Endothelial cell of umbilical vein (primary cell): Measurements from ENCODE around the gene AKNA. TPM values are rescaled to one million over a fixed set of nuclear protein-coding genes. Genes with fewer than 3 reads are reported as not detected.

Experiments used
- BruUV-seq: library from RNA; stranded (reverse); fragments of 400-500 nt; replicated peaks from 2 replicates; lab custom pipeline; 2021; lab: Mats Ljungman, UMichigan
- CTCF ChIA-PET: fragments of 300-600, 350-600 bp; sonication (Branson Sonifier 250); formaldehyde crosslinking; loops from one replicate; lab custom pipeline; 2021; ENCODE audit warnings: antibody characterized with exemption, inconsistent platforms; lab: Charles Lee
- POLR2A ChIA-PET: fragments of 300-600, 350-600 bp; sonication (Branson Sonifier 250); formaldehyde crosslinking; loops from one replicate; lab custom pipeline; 2021; ENCODE audit warnings: antibody characterized with exemption, inconsistent platforms; lab: Charles Lee
- DNase-seq: peaks from one replicate; pipeline ENCODE4 v3.0.0-alpha.2; 2011; ENCODE audit warnings: low read depth, low spot score
- FAIRE-seq: peaks from 2 replicates; lab custom pipeline; 2011; peaks lifted over from hg19 to GRCh38; lab: Jason Lieb, UNC
- H2AFZ ChIP-seq: 2 replicates; pipeline ENCODE4 v1.6.0; 2012; ENCODE audit warnings: low read depth, low read length, control low read depth, inconsistent platforms
- H3K27ac ChIP-seq: 2 replicates; pipeline ENCODE4 v1.5.1; 2011; ENCODE audit warnings: low read depth, mild to moderate bottlenecking, control low read depth, low read length, moderate library complexity; ENCODE audit not compliant: insufficient read depth
- H3K27me3 ChIP-seq, 2 experiments: 2 replicates each; pipeline versions ENCODE4 v1.6.0 to v1.6.1; 2011; ENCODE audit warnings: low read length in 2 of 2, mixed read lengths in 1 of 2; ENCODE audit not compliant: control insufficient read depth in 2 of 2, insufficient read depth in 2 of 2
- H3K36me3 ChIP-seq, 2 experiments: 2 replicates in 1 of 2; 3 replicates in 1 of 2; pipeline ENCODE4 v1.5.1; 2011; ENCODE audit warnings: low read length in 2 of 2, mild to moderate bottlenecking in 1 of 2, moderate library complexity in 1 of 2; ENCODE audit not compliant: control insufficient read depth in 2 of 2, insufficient read depth in 2 of 2; ENCODE audit errors: extremely low read depth in 1 of 2
- H3K4me1 ChIP-seq: 3 replicates; pipeline ENCODE4 v1.5.1; 2011; ENCODE audit warnings: mild to moderate bottlenecking, low read length; ENCODE audit not compliant: control insufficient read depth, insufficient read depth; ENCODE audit errors: extremely low read depth
- H3K4me2 ChIP-seq: 2 replicates; pipeline ENCODE4 v1.6.1; 2011; ENCODE audit warnings: low read length, control low read depth, mixed read lengths; ENCODE audit not compliant: insufficient read depth
- H3K4me3 ChIP-seq, 3 experiments: fragments of 200-600 bp in 1 of 3; sonication (generic), shearing (Covaris generic) in 1 of 3; replicated peaks in 1 of 3; 2 replicates each; pipeline ENCODE4 v1.5.1; 2011 to 2016; ENCODE audit warnings: control low read depth in 3 of 3, low read length in 3 of 3, mild to moderate bottlenecking in 2 of 3, inconsistent platforms in 1 of 3, low read depth in 1 of 3, moderate library complexity in 1 of 3; ENCODE audit not compliant: insufficient read depth in 1 of 3
- H3K79me2 ChIP-seq: 2 replicates; pipeline ENCODE4 v1.6.0; 2012; ENCODE audit warnings: low read length, inconsistent platforms; ENCODE audit not compliant: control insufficient read depth, insufficient read depth
- H3K9ac ChIP-seq: replicated peaks from 2 replicates; pipeline ENCODE3; 2011; ENCODE audit warnings: low read length, control low read depth; ENCODE audit not compliant: insufficient read depth; ENCODE audit errors: extremely low read depth
- H3K9me1 ChIP-seq: replicated peaks from 3 replicates; pipeline ENCODE4 v1.6.0; 2011; ENCODE audit warnings: mild to moderate bottlenecking, low read length; ENCODE audit not compliant: control insufficient read depth, insufficient read depth; ENCODE audit errors: extremely low read depth
- H3K9me3 ChIP-seq: replicated peaks from 2 replicates; pipeline ENCODE4 v1.5.1; 2012; ENCODE audit warnings: low read length, inconsistent platforms; ENCODE audit not compliant: control insufficient read depth, insufficient read depth
- H4K20me1 ChIP-seq: replicated peaks from 2 replicates; pipeline ENCODE3; 2011; ENCODE audit warnings: mild to moderate bottlenecking, low read length; ENCODE audit not compliant: control insufficient read depth, insufficient read depth; ENCODE audit errors: extremely low read depth
- EZH2 ChIP-seq: IDR thresholded peaks from 2 replicates; pipeline ENCODE4 v1.6.1; 2012; ENCODE audit warnings: borderline replicate concordance, low read depth, mild to moderate bottlenecking, moderate library complexity, low read length, inconsistent platforms; ENCODE audit not compliant: severe bottlenecking
- FOS ChIP-seq: IDR thresholded peaks from 2 replicates; pipeline ENCODE4 v1.6.1; 2011; ENCODE audit warnings: mild to moderate bottlenecking, low read length, moderate library complexity, borderline replicate concordance; ENCODE audit not compliant: insufficient read depth
- GATA2 ChIP-seq: IDR thresholded peaks from 2 replicates; pipeline ENCODE4 v1.7.0; 2011; ENCODE audit warnings: low read depth, mild to moderate bottlenecking, moderate library complexity, mixed read lengths, low read length; ENCODE audit not compliant: insufficient read length, insufficient read depth
- JUN ChIP-seq: IDR thresholded peaks from 2 replicates; pipeline ENCODE4 v1.6.1; 2011; ENCODE audit warnings: borderline replicate concordance, low read depth; ENCODE audit not compliant: insufficient read length, insufficient read depth
- MYC ChIP-seq: IDR thresholded peaks from one replicate; pipeline ENCODE4 v1.6.1; 2011; ENCODE audit warnings: mild to moderate bottlenecking, low read depth, low read length
- POLR2A ChIP-seq: IDR thresholded peaks from 2 replicates; pipeline ENCODE4 v1.6.1; 2012; ENCODE audit warnings: low read depth, mild to moderate bottlenecking, control low read depth, low read length
- POLR2AphosphoS5 ChIP-seq: IDR thresholded peaks from 2 replicates; pipeline ENCODE4 v1.6.1; 2012; ENCODE audit warnings: low read depth, mild to moderate bottlenecking, control low read depth, low read length, moderate library complexity; ENCODE audit not compliant: insufficient read depth
- dilution Hi-C: fragments of 300-500 bp; cut with MboI; formaldehyde crosslinking; loops from one replicate; pipeline ENCODE4 v1.15.0; 2019; ENCODE audit warnings: low sequenced_read_pairs; ENCODE audit not compliant: extremely low pct_ligation_motif_present
- intact Hi-C: fragments of 100-400 bp; cut with micrococcal nuclease; formaldehyde crosslinking; loops from one replicate; pipeline ENCODE4 v1.10.0; 2022
- polyA plus RNA-seq, 4 experiments: library from polyadenylated mRNA; depleted of rRNA in 3 of 4; stranded (reverse) in 3 of 4; unstranded in 1 of 4; fragments of >200 nt; gene quantifications; 2 replicates each; pipeline versions ENCODE4 v1.2.1 to v1.2.3, GENCODE V29; 2011 to 2012; ENCODE audit warnings: missing spikeins in 1 of 4
- total RNA-seq: library from RNA; stranded (reverse); gene quantifications from 2 replicates; pipeline ENCODE4 v1.2.3, GENCODE V29; 2021
- TF ChIP-seq, protein P1 (sequence below): IDR thresholded peaks from 2 replicates; pipeline ENCODE4 v1.6.1; 2011; ENCODE audit not compliant: insufficient read depth, insufficient read length
- TF ChIP-seq, protein P2 (sequence below), 2 donors: IDR thresholded peaks; 1 replicate in 1 of 2; 2 replicates in 1 of 2; pipeline ENCODE4 v1.5.1; 2011; ENCODE audit warnings: low read length in 2 of 2, mild to moderate bottlenecking in 2 of 2, moderate library complexity in 2 of 2, control low read depth in 1 of 2, inconsistent platforms in 1 of 2, low read depth in 1 of 2; ENCODE audit not compliant: insufficient read depth in 1 of 2; ENCODE audit errors: extremely low read depth in 1 of 2

Gene AKNA
- total and polyA plus RNA-seq, 2 donors (not counting 3 experiments of a cell fraction or from before 2014, with no cell fraction given) = 11.3 to 22.4 TPM

DNA sequence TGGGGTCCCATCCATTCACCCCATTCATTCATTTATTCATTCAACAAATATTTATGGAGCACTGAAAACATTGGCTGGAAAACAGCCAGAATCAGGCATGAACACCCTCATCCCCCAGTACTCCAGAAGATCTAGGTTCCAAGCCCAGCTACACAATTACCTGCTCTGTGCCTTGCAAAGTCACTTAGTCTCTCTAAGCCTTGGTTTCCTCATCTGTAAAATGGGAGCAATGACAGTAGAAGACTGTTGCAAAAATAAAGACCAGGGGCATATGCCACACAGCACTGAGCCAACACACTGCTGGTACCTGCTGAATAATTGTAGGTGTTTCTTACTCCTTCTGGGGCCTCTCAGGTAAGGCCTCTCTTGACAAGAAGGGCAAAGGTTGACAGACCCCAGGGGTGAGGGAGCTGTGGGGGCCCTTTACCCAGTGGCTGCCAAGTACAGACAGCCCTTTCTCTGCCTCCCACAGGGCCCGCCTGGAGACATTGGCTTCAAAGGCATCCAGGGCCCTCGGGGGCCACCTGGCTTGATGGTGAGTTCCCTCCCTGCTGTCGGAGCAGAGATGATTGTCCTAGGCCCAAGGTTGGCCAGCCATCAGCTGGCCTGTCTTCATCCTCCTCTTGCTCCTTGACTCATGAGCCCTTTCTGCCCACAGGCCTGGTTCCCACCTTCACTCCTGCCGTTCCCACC, 87.5 kb downstream of the AKNA start:
- H3K9me1 ChIP-seq = no peaks in the 10 kb centered on the region
- TF ChIP-seq JUN = no peak
- TF ChIP-seq POLR2AphosphoS5 = no peak
- TF ChIP-seq, protein P1, sequence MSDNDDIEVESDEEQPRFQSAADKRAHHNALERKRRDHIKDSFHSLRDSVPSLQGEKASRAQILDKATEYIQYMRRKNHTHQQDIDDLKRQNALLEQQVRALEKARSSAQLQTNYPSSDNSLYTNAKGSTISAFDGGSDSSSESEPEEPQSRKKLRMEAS = no peak
- no peak for TF ChIP-seq GATA2
- TF ChIP-seq EZH2 = no peak
- TF ChIP-seq, protein P2, sequence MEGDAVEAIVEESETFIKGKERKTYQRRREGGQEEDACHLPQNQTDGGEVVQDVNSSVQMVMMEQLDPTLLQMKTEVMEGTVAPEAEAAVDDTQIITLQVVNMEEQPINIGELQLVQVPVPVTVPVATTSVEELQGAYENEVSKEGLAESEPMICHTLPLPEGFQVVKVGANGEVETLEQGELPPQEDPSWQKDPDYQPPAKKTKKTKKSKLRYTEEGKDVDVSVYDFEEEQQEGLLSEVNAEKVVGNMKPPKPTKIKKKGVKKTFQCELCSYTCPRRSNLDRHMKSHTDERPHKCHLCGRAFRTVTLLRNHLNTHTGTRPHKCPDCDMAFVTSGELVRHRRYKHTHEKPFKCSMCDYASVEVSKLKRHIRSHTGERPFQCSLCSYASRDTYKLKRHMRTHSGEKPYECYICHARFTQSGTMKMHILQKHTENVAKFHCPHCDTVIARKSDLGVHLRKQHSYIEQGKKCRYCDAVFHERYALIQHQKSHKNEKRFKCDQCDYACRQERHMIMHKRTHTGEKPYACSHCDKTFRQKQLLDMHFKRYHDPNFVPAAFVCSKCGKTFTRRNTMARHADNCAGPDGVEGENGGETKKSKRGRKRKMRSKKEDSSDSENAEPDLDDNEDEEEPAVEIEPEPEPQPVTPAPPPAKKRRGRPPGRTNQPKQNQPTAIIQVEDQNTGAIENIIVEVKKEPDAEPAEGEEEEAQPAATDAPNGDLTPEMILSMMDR (IDR thresholded peaks at IDR 0.05; ENCODE audit: extremely low read depth in 1 of 2, insufficient read depth in 1 of 2, low read depth in 1 of 2, low read length in 2 of 2) = no peak
- TF ChIP-seq FOS = no peak
- TF ChIP-seq MYC = no peak
- no peak for TF ChIP-seq POLR2A
- no peak overlapping the region for H2AFZ ChIP-seq
- intact Hi-C loops = no loop called here
- ChIA-PET CTCF (interaction anchor here (1.2 to 3.6 kb wide), 4 partner anchors 10 to 218 kb away, joined by 3 to 24 read pairs (median 10); no protein-coding TSS in a partner anchor), POLR2A (no interaction called here)
- H4K20me1 ChIP-seq = no peaks in the 10 kb centered on the region
- dilution Hi-C loops = no loop called here
- FAIRE-seq = no peak
- peaks cover 5 to 7% of the 10 kb centered on the region in 2 experiments for H3K36me3 ChIP-seq
- H3K9me3 ChIP-seq = no peaks in the 10 kb centered on the region
- H3K4me1 ChIP-seq = no peaks in the 10 kb centered on the region
- BruUV-seq = no TSS peak
- no peaks in the 10 kb centered on the region for H3K27me3 ChIP-seq
- H3K27ac ChIP-seq = no peak overlapping the region
- H3K9ac ChIP-seq = no peak overlapping the region
- H3K79me2 ChIP-seq = no peaks in the 10 kb centered on the region
- H3K4me2 ChIP-seq = no peak overlapping the region
- H3K4me3 ChIP-seq = no peak overlapping the region
- DNase-seq = no peak
